GM18498 (cell line): Measurements from ENCODE around the gene TNFRSF1B.

Source experiments
- ATAC-seq: cut with Tn5 transposase; IDR thresholded peaks from one replicate; pipeline ENCODE4 v1.9.1; 2021; ENCODE audit warnings: mild to moderate bottlenecking, moderate library complexity; ENCODE audit not compliant: unreplicated experiment

TNFRSF1B gene

DNA sequence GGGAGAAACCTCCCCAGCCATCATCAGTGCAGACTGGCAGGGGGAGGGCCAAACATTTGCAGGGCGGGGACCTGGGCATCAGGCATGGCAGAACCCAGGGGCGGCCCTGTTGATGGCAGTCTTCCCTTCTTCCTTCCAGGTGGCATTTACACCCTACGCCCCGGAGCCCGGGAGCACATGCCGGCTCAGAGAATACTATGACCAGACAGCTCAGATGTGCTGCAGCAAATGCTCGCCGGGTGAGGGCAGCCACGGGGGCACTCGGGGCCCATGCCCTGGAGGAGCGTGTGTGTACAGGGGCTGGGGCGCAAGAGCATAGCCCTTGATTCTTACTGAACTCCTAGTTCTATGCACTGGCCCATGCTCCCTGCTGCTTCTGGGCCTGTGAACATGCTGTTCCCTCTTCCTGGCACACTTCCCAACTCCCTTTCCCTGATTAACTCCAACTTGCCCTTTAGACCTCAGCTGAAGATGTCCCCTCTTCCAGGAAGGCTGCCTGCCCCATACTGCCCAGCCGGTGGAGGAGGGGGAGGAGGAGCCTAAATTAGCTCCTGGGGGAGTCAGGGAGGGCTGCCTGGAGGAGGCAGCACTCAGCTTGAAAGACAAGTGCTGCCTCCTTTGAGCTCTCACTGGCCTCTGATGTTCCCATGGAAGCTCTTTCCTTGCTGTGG, 22.0 kb downstream of the TNFRSF1B start:
- ATAC-seq = no peak

DNA sequence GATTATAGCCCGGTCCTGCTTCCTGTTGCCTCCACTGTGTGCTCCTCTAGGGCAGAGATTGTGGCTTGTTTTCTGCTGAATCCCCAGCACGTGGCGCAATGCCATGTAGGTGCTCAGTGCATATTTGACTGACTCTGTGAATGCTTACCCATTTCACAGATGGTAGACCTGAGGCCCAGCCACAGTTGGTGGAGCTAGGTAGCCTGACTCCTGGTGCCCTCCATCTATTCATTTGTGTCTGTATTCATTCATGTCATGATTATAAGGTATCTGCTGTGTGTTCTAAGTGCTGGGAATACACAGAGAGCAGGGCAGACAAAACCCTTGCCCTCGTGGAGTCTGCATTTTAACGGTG, 22.5 kb downstream of the TNFRSF1B start:
- ATAC-seq = no peak

DNA sequence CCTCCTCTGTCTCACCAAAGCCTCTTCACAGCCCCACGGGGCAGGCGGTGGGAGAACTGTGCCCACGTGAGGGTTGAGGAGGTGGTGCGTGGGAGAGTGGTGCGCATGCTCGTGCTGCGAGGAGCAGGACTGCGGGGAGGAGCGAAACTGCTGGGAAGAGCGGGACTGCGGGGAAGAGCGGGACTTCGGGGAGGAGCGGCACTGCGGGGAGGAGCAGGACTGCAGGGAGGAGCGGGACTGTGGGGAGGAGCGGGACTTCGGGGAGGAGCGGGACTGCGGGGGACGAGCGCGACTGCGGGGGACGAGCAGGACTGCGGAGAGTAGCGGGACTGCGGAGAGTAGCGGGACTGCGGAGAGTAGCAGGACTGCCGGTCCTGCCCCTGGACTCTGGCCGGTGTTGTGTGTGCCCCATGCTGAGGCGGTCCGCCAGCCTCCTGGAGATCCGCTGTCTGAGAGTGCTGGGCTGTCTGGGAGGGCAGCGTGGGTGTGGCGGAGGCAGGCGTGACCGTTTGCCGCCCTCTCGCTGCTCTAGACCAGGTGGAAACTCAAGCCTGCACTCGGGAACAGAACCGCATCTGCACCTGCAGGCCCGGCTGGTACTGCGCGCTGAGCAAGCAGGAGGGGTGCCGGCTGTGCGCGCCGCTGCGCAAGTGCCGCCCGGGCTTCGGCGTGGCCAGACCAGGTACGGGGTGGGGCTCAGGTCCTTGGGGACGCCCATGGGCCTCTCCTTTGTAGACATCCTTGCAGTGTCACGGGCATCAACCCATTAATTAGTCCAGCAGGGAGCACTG, 24.6 kb downstream of the TNFRSF1B start:
- no peak for ATAC-seq

DNA sequence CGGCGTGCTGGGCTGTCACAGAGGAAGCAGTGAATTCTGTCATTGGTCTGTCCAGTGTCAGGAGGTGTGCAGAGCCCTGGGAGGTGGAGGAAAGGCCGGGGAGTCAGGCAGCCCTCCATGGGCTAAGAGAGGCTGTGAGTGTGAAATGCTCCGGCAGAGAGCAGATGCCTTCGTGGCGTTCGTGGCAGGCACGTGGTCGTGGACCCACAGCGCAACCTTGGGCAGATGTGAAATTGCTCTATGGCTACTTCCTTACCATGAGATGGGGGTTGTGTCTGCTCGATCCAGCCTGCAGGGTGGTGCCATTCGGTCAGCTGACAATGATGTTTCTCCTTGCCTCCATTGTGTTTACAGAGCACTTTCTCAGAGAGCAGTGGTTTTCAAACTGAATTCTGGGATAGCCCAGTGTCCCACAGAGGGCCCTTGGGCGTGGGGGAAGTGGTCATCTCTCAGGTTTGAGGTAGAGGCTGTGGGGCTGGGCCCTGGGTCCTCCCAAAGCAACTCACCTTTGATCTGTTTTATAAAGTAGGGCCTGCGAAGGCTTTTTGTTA, 27.9 kb downstream of the TNFRSF1B start:
- no peak for ATAC-seq

DNA sequence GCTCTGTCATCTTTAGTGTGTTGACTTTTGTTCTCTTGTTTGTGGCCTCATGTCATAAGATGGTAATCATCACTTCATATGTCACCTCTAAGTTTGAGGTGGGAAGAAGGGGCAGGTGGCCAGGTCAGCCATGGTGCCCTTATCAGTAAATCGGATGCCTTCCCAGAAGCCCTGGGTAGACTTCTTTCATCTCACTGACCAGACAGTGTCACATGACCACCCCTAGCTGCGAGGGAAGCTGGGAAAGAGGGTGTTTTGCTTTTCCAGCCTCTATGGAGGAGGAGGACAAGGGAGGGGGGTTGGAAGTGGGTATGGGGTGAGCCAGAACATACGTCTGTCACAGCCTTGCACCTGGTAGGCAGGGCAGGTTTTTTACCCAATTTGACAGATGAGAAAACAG, 28.6 kb downstream of the TNFRSF1B start:
- no peak for ATAC-seq

DNA sequence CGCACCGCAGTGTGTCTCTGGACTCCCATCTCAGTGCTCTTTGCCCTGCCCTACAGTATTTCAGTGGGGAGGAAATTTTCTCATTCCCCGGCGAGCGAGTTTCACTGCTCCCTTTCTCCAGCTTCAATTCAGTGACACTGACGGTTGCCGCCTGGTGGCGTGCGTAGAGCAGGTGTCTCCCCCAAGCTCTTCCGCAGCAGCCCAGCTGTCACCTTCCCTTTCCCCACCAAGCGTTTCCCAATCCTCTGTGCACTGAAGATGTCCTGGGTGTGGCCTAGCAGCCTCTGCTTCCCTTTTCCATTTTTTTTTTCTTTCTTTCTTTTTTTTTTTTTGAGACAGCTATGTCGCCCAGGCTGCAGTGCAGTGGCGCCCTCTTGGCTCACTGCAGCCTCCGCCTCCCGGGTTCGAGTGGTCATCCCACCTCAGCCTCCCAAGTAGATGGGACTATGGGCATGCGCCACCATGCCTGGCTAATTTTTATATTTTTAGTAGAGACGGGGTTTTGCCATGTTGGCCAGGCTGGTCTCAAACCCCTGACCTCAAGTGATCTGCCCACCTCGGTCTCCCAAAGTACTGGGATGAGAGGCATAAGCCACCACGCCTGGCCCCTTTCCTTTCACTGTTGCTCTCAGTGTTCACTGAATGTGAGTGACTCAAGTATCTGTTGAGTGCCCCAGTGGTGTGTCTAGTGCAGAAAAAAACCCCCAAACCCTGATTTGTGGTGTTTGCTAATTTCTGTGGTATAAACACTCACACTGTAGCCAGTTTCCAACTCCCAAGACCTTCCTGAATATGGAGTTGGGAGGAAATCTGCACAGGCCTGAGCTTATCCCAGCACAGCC, 30.1 kb downstream of the TNFRSF1B start:
- ATAC-seq = no peak

DNA sequence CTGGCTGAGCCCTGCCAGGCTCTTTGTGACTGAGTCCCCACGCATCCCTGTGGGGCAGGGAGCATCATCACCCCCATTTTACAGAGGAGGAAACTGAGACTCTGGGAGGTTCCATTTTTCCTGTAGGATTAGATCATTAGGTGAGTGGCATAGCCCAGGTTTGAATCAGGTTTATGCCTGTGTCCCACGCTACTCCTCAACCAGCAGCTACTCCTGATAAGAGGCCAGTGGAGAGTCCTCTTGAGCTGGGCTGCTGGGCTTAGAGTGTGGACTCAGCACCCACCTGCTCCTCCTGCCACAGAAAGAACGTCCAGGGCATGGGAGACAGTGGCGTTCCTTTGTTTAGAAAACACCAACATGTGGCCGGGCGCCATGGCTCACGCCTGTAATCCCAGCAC, 30.7 kb downstream of the TNFRSF1B start:
- no peak for ATAC-seq

DNA sequence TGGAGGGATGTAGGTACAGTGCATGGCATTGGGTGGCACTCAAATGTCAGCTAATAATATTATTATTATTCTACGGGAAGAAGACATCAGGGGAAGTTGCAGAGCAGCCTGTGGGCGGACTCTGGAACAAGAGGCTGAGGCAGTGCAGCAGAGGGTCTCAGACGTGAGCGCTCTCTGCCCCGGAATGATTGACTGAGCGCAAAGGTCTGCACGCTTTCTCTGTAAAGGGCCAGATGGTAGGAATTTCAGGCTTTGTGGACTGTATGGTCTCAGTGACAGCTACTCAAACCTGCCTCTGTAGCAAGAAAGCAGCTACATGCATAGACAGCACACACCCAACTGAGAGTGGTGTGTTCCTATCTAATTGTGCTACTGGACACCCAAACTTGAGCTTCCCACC, 33.4 kb downstream of the TNFRSF1B start:
- no peak for ATAC-seq

DNA sequence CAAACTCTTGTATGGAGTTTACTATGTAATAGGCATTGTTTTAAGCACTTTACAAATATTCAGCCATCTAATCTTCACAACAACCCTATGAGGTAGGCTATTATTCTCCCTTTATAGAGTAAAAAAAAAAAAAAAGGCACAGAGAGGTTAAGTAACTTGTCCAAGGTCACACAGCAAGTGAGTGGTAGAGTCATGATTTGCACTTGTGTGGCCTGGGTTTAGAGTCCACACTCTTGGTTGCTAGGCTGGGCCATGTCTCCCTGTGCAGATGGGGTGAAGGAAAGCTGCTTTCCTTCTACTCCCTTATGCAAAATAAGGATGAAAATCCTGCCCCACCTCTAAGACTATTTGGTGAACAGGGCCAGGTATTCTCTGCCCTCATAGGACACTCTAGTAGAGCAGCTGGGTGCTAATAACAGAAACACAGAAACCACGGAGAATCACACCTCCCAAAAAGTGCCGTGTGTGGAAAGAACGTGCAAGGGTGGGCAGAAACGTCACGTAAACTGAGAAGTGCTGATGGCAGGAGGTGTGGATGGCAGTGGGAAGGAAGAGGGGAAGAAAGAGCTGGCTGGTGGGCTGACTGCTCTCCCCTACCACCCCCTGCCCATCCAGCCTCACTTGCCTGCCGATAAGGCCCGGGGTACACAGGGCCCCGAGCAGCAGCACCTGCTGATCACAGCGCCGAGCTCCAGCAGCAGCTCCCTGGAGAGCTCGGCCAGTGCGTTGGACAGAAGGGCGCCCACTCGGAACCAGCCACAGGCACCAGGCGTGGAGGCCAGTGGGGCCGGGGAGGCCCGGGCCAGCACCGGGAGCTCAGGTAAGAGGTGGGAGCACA, 34.8 kb downstream of the TNFRSF1B start:
- ATAC-seq = peak; percentile 44

DNA sequence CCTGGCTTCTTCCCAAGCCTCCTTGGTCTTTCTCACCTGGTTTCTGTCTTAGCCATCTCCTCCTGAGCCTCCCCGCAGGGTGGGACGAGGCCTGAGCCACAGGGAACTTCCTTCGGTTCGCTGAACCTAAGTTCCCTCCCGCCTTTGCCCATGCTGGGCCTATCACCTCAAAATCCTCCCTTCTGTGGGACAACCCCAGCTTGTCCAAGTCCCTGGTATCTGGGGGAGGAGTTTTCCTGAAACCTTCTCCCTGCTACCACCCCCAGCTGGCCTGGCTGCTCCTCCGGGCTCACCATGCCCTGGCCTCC, 35.4 kb downstream of the TNFRSF1B start:
- ATAC-seq = no peak

DNA sequence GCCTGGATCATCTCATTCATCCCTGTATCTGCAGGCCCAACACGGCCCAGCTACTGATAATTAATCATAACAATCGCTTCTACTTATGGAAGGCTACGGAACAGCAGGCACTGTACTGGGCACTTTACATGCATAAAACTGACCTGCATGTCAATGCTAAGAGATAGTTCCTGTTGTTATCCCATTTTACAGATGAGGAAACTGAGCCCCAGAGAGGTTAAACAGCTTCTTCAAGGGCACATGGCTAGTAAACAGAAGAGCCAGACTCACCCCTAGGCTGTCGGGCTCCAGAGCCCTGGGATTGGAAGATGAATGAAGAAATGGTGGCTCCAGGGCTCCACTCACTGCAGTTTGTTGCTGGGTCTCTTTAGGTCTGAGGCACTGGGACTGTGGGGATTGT, 35.8 kb downstream of the TNFRSF1B start:
- ATAC-seq = no peak

DNA sequence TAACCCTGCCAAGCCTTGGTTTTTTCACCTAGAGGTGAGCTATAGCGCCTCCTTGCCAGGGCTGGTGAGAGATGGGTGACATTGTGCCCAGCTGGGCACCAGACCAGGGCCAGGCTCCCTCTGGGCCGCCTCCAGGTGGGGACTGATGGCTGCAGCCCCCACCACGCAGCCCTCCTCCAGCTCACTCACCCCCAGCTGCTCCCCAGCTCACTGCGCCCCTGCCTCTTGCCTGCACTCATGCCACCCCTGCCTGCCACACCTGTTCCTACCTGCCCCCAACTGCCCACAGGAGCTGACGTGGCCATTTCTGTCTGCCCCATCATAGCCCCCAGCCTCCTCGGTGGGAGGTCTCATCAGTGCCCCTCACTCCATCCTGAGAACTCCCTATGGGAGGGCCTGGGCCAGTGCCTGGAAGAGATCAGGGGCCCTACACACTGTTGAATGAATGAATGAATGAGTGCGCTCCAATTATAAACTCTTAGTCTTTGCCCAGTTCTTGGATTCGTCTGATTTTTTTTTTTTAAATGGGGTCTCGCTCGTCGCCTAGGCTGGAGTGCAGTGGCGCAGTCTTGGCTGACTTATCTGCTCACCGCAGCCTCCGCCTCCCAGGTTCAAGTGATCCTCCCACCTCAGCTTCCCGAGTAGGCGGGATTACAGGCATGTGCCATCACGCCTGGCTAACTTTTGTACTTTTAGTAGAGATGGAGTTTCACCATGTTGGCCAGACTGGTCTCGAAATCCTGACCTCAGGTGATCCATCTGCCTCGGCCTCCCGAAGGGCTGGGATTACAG, 36.6 kb downstream of the TNFRSF1B start:
- no peak for ATAC-seq

DNA sequence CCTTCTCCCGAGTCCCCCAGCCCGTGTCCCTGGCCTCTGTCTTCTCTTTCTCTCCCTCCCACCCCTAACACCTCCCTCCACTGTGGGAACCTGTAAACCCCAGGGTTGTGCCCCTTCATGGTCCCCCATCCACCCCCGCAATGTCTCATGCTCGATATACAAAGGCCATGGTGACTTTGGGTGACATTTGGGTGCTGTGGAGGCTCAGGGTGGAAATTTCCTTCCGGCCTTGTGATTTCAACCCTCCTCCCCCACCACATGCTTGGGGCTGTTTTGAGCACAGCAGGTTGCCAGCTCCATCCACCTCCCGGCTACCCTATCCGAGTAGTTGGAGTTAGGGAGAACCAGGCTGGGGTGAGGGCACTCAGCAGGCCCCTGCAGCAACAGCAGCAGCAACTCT, 37.3 kb downstream of the TNFRSF1B start:
- peak; percentile 38 for ATAC-seq

DNA sequence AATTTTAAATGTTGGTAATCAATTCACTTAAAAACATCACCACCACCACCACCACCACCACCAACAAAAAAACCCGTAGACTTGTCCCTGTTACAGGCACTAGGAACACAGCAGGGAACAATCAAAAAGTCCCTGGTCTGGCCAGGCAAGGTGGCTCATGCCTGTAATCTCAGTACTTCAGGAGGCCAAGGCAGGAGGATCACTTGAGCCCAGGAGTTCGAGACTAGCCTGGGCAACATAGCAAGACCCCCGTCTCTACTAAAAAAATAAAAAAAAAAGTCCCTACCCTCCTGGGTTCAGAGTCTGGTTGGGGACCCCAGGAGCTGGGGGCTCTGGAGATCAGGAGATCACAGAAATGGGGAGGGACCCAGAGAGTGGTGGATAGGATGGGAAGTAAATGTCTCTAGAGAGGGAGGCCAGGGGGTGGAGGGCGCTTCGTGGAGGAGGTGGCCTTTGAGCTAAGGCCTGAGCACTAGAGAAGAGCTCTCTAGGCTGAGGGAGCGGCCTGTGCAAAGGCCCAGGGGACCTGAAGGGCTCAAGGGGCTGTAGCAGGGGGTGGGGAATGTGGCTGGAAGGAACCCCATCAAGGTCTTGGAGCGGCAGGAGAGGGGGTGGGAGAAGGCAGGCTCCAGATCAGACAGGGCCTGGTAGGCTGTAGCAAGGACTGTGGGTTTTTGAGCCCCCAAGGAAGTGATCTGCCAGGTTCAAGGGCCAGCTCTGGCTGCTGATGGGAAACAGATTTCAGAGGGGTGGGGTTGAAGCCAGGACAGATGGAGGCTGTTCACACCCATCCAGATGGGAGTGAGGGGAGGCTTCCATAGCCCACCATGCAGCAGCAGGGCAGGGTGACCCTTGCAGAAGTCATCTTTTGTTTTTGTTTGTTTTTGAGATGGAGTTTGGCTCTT, 38.2 kb downstream of the TNFRSF1B start:
- ATAC-seq = no peak

DNA sequence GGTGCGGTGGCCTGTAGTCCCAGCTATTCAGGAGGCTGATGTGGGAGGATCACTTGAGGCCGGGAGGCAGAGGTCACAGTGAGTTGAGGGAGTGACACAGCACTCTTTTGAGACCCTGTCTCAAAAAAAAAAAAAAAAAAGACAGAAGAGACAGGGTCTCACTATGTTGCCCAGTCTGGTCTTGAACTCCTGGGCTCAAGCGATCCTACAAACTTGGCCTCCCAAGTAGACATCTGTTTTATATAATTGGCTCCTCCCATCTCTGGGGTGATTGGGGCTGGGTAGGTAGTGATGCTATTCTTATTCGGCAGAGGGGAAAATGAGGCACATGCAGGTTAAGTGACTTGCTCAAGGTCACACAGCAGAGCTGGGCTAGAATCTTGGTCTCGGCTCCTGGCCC, 39.4 kb downstream of the TNFRSF1B start:
- no peak for ATAC-seq

DNA sequence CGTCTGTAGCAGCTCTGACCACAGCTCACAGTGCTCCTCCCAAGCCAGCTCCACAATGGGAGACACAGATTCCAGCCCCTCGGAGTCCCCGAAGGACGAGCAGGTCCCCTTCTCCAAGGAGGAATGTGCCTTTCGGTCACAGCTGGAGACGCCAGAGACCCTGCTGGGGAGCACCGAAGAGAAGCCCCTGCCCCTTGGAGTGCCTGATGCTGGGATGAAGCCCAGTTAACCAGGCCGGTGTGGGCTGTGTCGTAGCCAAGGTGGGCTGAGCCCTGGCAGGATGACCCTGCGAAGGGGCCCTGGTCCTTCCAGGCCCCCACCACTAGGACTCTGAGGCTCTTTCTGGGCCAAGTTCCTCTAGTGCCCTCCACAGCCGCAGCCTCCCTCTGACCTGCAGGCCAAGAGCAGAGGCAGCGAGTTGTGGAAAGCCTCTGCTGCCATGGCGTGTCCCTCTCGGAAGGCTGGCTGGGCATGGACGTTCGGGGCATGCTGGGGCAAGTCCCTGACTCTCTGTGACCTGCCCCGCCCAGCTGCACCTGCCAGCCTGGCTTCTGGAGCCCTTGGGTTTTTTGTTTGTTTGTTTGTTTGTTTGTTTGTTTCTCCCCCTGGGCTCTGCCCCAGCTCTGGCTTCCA, 40.1 kb downstream of the TNFRSF1B start:
- ATAC-seq = no peak

DNA sequence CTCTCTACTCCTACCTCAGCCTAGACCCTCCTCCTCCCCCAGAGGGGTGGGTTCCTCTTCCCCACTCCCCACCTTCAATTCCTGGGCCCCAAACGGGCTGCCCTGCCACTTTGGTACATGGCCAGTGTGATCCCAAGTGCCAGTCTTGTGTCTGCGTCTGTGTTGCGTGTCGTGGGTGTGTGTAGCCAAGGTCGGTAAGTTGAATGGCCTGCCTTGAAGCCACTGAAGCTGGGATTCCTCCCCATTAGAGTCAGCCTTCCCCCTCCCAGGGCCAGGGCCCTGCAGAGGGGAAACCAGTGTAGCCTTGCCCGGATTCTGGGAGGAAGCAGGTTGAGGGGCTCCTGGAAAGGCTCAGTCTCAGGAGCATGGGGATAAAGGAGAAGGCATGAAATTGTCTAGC, 41.5 kb downstream of the TNFRSF1B start:
- ATAC-seq = no peak

DNA sequence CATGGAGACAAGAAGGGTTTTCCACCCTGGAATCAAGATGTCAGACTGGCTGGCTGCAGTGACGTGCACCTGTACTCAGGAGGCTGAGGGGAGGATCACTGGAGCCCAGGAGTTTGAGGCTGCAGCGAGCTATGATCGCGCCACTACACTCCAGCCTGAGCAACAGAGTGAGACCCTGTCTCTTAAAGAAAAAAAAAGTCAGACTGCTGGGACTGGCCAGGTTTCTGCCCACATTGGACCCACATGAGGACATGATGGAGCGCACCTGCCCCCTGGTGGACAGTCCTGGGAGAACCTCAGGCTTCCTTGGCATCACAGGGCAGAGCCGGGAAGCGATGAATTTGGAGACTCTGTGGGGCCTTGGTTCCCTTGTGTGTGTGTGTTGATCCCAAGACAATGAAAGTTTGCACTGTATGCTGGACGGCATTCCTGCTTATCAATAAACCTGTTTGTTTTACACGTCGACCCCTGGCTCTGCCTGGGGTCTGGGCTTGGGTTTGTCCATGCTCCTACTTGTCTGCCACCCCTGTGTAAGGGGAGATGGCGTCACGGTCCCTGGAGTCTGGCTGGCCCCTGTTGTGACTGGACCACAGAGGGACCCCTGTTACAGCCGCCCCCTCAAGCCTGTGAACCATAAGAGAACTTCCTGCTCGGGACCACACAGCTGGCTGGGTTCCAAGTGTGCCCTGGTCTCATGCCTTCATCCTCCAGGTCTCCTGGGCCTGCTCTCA, 42.1 kb downstream of the TNFRSF1B start:
- ATAC-seq = peak; percentile 43
